Measurements from ENCODE around the gene AMBRA1. TPM values are rescaled to one million over a fixed set of nuclear protein-coding genes. Genes with fewer than 3 reads are reported as not detected.

AMBRA1 gene
- polyA plus RNA-seq, 2 of the 4 experiments (the other 2 are of a cell fraction), result 11.5 to 13.4 TPM

DNA sequence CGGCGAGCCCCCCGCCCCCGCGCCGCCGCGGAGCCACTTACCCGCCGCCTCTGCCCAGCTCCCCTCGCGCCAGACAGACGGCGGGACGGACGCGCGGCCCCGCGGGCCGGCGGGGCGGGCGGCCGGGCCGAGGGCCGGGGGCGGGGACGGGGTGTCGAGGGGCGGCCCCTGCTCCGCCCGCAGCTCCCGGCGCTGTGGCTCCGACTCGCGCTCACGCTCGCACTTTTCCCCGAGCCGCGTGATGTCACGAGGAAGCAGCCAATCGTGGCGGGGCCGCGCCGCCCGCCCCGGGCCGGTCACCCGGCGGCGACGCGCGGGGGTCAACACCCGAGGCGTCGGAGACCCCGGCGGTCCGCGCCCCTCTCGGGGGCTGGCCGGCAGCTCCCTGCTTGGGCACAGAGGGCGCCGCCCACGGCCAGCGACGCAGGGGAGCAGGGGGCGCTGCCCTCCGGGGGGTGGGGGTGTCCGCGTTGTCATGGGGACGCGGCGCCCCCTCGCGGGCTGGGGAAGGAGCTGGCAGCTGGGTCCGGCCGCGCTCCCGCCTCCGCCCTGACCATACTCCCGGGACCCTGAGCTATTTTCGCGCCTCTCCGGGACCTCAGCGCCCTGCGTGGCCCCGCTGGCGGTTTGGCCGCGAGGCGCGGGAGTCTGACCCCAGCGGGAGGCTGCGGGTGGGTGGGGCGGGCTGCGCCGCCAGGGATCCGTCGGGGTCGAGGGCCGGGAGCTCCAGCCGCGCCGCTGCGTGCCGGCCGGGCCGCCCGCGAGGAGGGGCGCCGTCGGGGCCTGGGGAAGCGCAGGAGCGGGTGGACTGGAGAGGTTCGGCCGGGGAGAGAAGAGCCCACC is 202.0 kb downstream of the AMBRA1 start, which contains the start of gene CHRM4:
Gene CHRM4, minus strand, starts transcription at position 199 of the 843 bp plus-strand sequence. CDS start 5,219 bp downstream, outside the sequence.
- peak; percentile 15 to 21; a peak in 3 of 6 replicates for ATAC-seq
- Histone ChIP-seq H3K9me3 (no peaks in the 10 kb centered on the region), H3K4me2 (peak within 1 kb of the TSS; percentile 98), H3K27ac (peak within 1 kb of the TSS in 1 of 2 experiments; percentile 63; a peak in 3 of 6 replicates), H3K4me3 (peak within 1 kb of the TSS; percentile 59), H3K4me1 (peaks cover 18% of the 10 kb centered on the region; the same call in 2 of the 3 replicates)
- ChIA-PET CTCF (interaction anchor here (0.7 to 10.2 kb wide), 27 partner anchors 8 to 1049 kb away, joined by 3 to 220 read pairs (median 5); partner anchors contain the start of genes ATG13, DGKZ, HARBI1 and MDK), POLR2A (interaction anchor here (0.8 to 1.1 kb wide), 2 partner anchors 148 to 166 kb away, joined by 4 read pairs; no protein-coding TSS in a partner anchor)
- 4% methylated on average over 4 of the region's 123 CpGs for WGBS (ENCODE audit: missing lambda C conversion rate)
- DNase-seq (ENCODE audit: low read depth in 1 of 2, low spot score in 1 of 2), result peak; percentile 65 to 80
- TF ChIP-seq NFE2L2 (conservative IDR thresholded peaks at IDR 0.05; ENCODE audit: low read length) (no peak), MAZ (IDR thresholded peaks at IDR 0.05; ENCODE audit: borderline replicate concordance, low read depth, low read length) (no peak), TFCP2L1 (CRISPR knock-in tag; IDR thresholded peaks at IDR 0.05) (no peak), MYC (IDR thresholded peaks at IDR 0.05; ENCODE audit: borderline replicate concordance, low read length) (no peak), KDM5A (IDR thresholded peaks at IDR 0.05) (no peak), HOXB5 (CRISPR knock-in tag; IDR thresholded peaks at IDR 0.05) (no peak), SREBF2 (IDR thresholded peaks at IDR 0.05) (no peak), FOSL2 (IDR thresholded peaks at IDR 0.05) (no peak), FOSL2 (CRISPR knock-in tag; IDR thresholded peaks at IDR 0.05) (no peak), FOSB (CRISPR knock-in tag; IDR thresholded peaks at IDR 0.05) (no peak), RFX5 (IDR thresholded peaks at IDR 0.05) (no peak), SMC3 (IDR thresholded peaks at IDR 0.05) (peak; percentile 25; the same call in 1 of the 3 replicates), HOXB13 (CRISPR knock-in tag; IDR thresholded peaks at IDR 0.05; ENCODE audit: low read depth) (no peak), NR3C1 (IDR thresholded peaks at IDR 0.05) (no peak), RAD21 (conservative IDR thresholded peaks at IDR 0.05 in 1 of 2, IDR thresholded peaks at IDR 0.05 in 1 of 2) (peak; percentile 36 to 48; a peak in 4 of 5 replicates), ESRRA (IDR thresholded peaks at IDR 0.05; ENCODE audit: borderline replicate concordance, low read length) (no peak), JUNB (IDR thresholded peaks at IDR 0.05) (no peak)
- TF ChIP-seq, protein P1, sequence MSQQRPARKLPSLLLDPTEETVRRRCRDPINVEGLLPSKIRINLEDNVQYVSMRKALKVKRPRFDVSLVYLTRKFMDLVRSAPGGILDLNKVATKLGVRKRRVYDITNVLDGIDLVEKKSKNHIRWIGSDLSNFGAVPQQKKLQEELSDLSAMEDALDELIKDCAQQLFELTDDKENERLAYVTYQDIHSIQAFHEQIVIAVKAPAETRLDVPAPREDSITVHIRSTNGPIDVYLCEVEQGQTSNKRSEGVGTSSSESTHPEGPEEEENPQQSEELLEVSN (IDR thresholded peaks at IDR 0.05; ENCODE audit: borderline replicate concordance, low read depth), result peak; percentile 2; the same call in 1 of the 2 replicates
- TF ChIP-seq, protein P2, sequence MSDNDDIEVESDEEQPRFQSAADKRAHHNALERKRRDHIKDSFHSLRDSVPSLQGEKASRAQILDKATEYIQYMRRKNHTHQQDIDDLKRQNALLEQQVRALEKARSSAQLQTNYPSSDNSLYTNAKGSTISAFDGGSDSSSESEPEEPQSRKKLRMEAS (IDR thresholded peaks at IDR 0.05), result 0 out of 2 replicates have a peak, but pooled peaks have one; percentile 16
- TF ChIP-seq, protein P3, sequence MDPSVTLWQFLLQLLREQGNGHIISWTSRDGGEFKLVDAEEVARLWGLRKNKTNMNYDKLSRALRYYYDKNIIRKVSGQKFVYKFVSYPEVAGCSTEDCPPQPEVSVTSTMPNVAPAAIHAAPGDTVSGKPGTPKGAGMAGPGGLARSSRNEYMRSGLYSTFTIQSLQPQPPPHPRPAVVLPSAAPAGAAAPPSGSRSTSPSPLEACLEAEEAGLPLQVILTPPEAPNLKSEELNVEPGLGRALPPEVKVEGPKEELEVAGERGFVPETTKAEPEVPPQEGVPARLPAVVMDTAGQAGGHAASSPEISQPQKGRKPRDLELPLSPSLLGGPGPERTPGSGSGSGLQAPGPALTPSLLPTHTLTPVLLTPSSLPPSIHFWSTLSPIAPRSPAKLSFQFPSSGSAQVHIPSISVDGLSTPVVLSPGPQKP (IDR thresholded peaks at IDR 0.05; ENCODE audit: low read depth, low read length), result no peak
- TF ChIP-seq, protein P4, sequence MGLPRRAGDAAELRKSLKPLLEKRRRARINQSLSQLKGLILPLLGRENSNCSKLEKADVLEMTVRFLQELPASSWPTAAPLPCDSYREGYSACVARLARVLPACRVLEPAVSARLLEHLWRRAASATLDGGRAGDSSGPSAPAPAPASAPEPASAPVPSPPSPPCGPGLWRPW (IDR thresholded peaks at IDR 0.05), result no peak
- TF ChIP-seq, protein P5, sequence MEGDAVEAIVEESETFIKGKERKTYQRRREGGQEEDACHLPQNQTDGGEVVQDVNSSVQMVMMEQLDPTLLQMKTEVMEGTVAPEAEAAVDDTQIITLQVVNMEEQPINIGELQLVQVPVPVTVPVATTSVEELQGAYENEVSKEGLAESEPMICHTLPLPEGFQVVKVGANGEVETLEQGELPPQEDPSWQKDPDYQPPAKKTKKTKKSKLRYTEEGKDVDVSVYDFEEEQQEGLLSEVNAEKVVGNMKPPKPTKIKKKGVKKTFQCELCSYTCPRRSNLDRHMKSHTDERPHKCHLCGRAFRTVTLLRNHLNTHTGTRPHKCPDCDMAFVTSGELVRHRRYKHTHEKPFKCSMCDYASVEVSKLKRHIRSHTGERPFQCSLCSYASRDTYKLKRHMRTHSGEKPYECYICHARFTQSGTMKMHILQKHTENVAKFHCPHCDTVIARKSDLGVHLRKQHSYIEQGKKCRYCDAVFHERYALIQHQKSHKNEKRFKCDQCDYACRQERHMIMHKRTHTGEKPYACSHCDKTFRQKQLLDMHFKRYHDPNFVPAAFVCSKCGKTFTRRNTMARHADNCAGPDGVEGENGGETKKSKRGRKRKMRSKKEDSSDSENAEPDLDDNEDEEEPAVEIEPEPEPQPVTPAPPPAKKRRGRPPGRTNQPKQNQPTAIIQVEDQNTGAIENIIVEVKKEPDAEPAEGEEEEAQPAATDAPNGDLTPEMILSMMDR (IDR thresholded peaks at IDR 0.05), result peak; percentile 74
- no peak for FAIRE-seq

Data from A549 (cell line).